WTC11 (cell line): ENCODE data around the gene CHTOP. TPM values are rescaled to one million over a fixed set of nuclear protein-coding genes. Genes with fewer than 3 reads are reported as not detected.

Experiments
- ATAC-seq: fragments of 200-7000 bp; cut with Tn5 transposase; 2 replicates; pipeline ENCODE4 v1.10.0; 2021; ENCODE audit warnings: mild to moderate bottlenecking, moderate library complexity
- CTCF ChIA-PET: fragments of 300-600 bp; sonication (Branson Sonifier 250); formaldehyde crosslinking; loops from one replicate; lab custom pipeline; 2021; ENCODE audit warnings: antibody characterized with exemption; lab: Charles Lee
- POLR2A ChIA-PET: fragments of 350-600 bp; sonication (Branson Sonifier 250); formaldehyde crosslinking; loops from one replicate; lab custom pipeline; 2021; ENCODE audit warnings: antibody characterized with exemption; lab: Charles Lee
- DNase-seq: peaks from one replicate; pipeline ENCODE4 v3.0.0; 2021; ENCODE audit warnings: low spot score
- H3K27ac Mint-ChIP-seq: 2 replicates; pipeline ENCODE4 v1.8.0; 2021; ENCODE audit warnings: mixed read lengths
- H3K27me3 Mint-ChIP-seq: 2 replicates; pipeline ENCODE4 v1.8.0; 2021; ENCODE audit warnings: low read depth, mild to moderate bottlenecking, moderate library complexity, mixed read lengths
- H3K36me3 Mint-ChIP-seq: 2 replicates; pipeline ENCODE4 v1.8.0; 2021; ENCODE audit warnings: mixed read lengths
- H3K4me1 Mint-ChIP-seq: 2 replicates; pipeline ENCODE4 v1.8.0; 2022; ENCODE audit warnings: mixed read lengths
- H3K4me3 Mint-ChIP-seq: 2 replicates; pipeline ENCODE4 v1.8.0; 2021; ENCODE audit warnings: mild to moderate bottlenecking, moderate library complexity, mixed read lengths
- H3K9me3 Mint-ChIP-seq: 2 replicates; pipeline ENCODE4 v1.8.0; 2021; ENCODE audit warnings: mixed read lengths
- ATF2 ChIP-seq: sonication (generic); formaldehyde crosslinking; IDR thresholded peaks from 2 replicates; pipeline ENCODE4 v1.8.1; 2022; ENCODE audit warnings: low read depth, missing genetic modification reagents, borderline replicate concordance
- E2F4 ChIP-seq: sonication (generic); formaldehyde crosslinking; IDR thresholded peaks from 2 replicates; pipeline ENCODE4 v1.8.1; 2022; ENCODE audit warnings: low read depth, mild to moderate bottlenecking, moderate library complexity, missing genetic modification reagents, borderline replicate concordance
- ETV6 ChIP-seq: sonication (generic); formaldehyde crosslinking; IDR thresholded peaks from 2 replicates; pipeline ENCODE4 v1.8.1; 2022; ENCODE audit warnings: mild to moderate bottlenecking, missing genetic modification reagents
- FOXK1 ChIP-seq: sonication (generic); formaldehyde crosslinking; IDR thresholded peaks from 2 replicates; pipeline ENCODE4 v1.8.0; 2022; ENCODE audit warnings: mild to moderate bottlenecking, moderate library complexity, missing genetic modification reagents
- GABPB1 ChIP-seq: sonication (generic); formaldehyde crosslinking; IDR thresholded peaks from 2 replicates; pipeline ENCODE4 v1.8.1; 2023; ENCODE audit warnings: mild to moderate bottlenecking, missing genetic modification reagents
- GRHL2 ChIP-seq: fragments of 250-450 bp; sonication (Bioruptor Pico); IDR thresholded peaks from 2 replicates; pipeline ENCODE4 v1.8.0; 2022; ENCODE audit warnings: mild to moderate bottlenecking, moderate library complexity; ENCODE audit not compliant: insufficient replicate concordance, severe bottlenecking
- NR1H2 ChIP-seq: sonication (generic); formaldehyde crosslinking; IDR thresholded peaks from 2 replicates; pipeline ENCODE4 v1.9.0; 2021; ENCODE audit warnings: mild to moderate bottlenecking, moderate library complexity, missing genetic modification reagents
- NR2C2 ChIP-seq: sonication (generic); formaldehyde crosslinking; IDR thresholded peaks from 2 replicates; pipeline ENCODE4 v1.8.0; 2022; ENCODE audit warnings: mild to moderate bottlenecking, missing genetic modification reagents
- PRDM15 ChIP-seq: sonication (generic); formaldehyde crosslinking; IDR thresholded peaks from 2 replicates; pipeline ENCODE4 v1.8.0; 2022; ENCODE audit warnings: missing genetic modification reagents
- RORB ChIP-seq: fragments of 250-450 bp; sonication (Bioruptor Pico); IDR thresholded peaks from 2 replicates; pipeline ENCODE4 v1.9.0; 2021; ENCODE audit warnings: mild to moderate bottlenecking
- SMAD4 ChIP-seq: sonication (generic); formaldehyde crosslinking; IDR thresholded peaks from 2 replicates; pipeline ENCODE4 v1.8.0; 2022; ENCODE audit warnings: mild to moderate bottlenecking, missing genetic modification reagents
- TCF7 ChIP-seq: sonication (generic); formaldehyde crosslinking; IDR thresholded peaks from 2 replicates; pipeline ENCODE4 v1.8.0; 2022; ENCODE audit warnings: mild to moderate bottlenecking, low read depth, missing genetic modification reagents, moderate library complexity
- USF2 ChIP-seq: sonication (generic); formaldehyde crosslinking; IDR thresholded peaks from 2 replicates; pipeline ENCODE4 v1.8.1; 2023; ENCODE audit warnings: mild to moderate bottlenecking, missing genetic modification reagents, moderate library complexity
- ZNF416 ChIP-seq: fragments of 250-450 bp; sonication (Bioruptor Pico); IDR thresholded peaks from 2 replicates; pipeline ENCODE4 v1.9.0; 2021; ENCODE audit warnings: mild to moderate bottlenecking, inconsistent platforms
- total RNA-seq: library from RNA; stranded (reverse); gene quantifications from 3 replicates; pipeline ENCODE4 v1.2.3, GENCODE V29; 2021
- TF ChIP-seq, protein P1 (sequence below): sonication (generic); formaldehyde crosslinking; IDR thresholded peaks from 2 replicates; pipeline ENCODE4 v1.8.1; 2022; ENCODE audit warnings: mild to moderate bottlenecking, moderate library complexity, missing genetic modification reagents
- TF ChIP-seq, protein P2 (sequence below): fragments of 250-450 bp; sonication (Bioruptor Pico); IDR thresholded peaks from 2 replicates; pipeline ENCODE4 v2.1.2; 2022; ENCODE audit warnings: mild to moderate bottlenecking, moderate library complexity
- TF ChIP-seq, protein P3 (sequence below): fragments of 250-450 bp; sonication (Bioruptor Pico); IDR thresholded peaks from 2 replicates; pipeline ENCODE4 v1.9.0; 2021; ENCODE audit warnings: mild to moderate bottlenecking
- TF ChIP-seq, protein P4 (sequence below): sonication (generic); formaldehyde crosslinking; IDR thresholded peaks from 2 replicates; pipeline ENCODE4 v1.8.1; 2023; ENCODE audit warnings: mild to moderate bottlenecking, moderate library complexity, missing genetic modification reagents
- TF ChIP-seq, protein P5 (sequence below): fragments of 250-450 bp; sonication (Bioruptor Pico); IDR thresholded peaks from 2 replicates; pipeline ENCODE4 v1.9.0; 2021; ENCODE audit warnings: mild to moderate bottlenecking

CHTOP gene
- total RNA-seq, 1 experiment from 2014 or later: 101 TPM

DNA sequence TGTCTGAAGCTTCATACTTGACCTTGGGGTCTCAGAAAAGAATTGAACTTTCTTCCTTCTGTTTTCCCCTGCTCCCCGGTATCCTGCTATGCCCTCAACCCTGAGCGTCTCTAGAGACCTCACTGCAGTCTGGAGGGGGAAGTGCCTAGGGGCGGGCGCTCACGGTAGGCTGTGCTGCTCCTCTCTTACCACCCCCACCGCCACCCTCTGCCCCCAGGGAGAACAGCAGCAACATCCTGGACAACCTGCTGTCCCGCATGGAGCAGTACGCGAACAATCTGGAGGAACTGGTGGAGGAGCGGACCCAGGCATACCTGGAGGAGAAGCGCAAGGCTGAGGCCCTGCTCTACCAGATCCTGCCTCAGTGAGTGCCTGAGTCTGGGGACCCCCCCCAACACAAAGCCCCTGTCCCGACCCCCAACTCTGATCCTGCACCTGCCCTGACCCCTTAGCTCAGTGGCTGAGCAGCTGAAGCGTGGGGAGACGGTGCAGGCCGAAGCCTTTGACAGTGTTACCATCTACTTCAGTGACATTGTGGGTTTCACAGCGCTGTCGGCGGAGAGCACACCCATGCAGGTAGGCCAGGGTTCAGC is 55.0 kb downstream of the CHTOP start (continued):
- TF ChIP-seq, protein P1, sequence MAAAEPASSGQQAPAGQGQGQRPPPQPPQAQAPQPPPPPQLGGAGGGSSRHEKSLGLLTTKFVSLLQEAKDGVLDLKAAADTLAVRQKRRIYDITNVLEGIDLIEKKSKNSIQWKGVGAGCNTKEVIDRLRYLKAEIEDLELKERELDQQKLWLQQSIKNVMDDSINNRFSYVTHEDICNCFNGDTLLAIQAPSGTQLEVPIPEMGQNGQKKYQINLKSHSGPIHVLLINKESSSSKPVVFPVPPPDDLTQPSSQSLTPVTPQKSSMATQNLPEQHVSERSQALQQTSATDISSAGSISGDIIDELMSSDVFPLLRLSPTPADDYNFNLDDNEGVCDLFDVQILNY (CRISPR knock-in tag): no peak

DNA sequence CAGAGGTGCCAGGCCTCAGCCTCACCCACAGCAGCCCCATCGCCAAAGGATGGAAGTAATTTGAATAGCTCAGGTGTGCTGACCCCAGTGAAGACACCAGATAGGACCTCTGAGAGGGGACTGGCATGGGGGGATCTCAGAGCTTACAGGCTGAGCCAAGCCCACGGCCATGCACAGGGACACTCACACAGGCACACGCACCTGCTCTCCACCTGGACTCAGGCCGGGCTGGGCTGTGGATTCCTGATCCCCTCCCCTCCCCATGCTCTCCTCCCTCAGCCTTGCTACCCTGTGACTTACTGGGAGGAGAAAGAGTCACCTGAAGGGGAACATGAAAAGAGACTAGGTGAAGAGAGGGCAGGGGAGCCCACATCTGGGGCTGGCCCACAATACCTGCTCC is 59.6 kb downstream of the CHTOP start:
- ChIA-PET POLR2A (no interaction called here), CTCF (no interaction called here)
- DNase-seq (no peak), ATAC-seq (no peak)
- peaks cover 19% of the 10 kb centered on the region for H3K4me1 Mint-ChIP-seq
- H3K4me3 Mint-ChIP-seq: no peak overlapping the region
- H3K36me3 Mint-ChIP-seq: peaks cover 2% of the 10 kb centered on the region
- H3K9me3 Mint-ChIP-seq: no peaks in the 10 kb centered on the region
- H3K27ac Mint-ChIP-seq: no peak overlapping the region; the same call in 1 of the 2 replicates
- H3K27me3 Mint-ChIP-seq: no peaks in the 10 kb centered on the region
- TF ChIP-seq NR1H2 (CRISPR knock-in tag): no peak
- TF ChIP-seq RORB (CRISPR knock-in tag): no peak
- TF ChIP-seq, protein P1 (CRISPR knock-in tag): no peak
- TF ChIP-seq, protein P2, sequence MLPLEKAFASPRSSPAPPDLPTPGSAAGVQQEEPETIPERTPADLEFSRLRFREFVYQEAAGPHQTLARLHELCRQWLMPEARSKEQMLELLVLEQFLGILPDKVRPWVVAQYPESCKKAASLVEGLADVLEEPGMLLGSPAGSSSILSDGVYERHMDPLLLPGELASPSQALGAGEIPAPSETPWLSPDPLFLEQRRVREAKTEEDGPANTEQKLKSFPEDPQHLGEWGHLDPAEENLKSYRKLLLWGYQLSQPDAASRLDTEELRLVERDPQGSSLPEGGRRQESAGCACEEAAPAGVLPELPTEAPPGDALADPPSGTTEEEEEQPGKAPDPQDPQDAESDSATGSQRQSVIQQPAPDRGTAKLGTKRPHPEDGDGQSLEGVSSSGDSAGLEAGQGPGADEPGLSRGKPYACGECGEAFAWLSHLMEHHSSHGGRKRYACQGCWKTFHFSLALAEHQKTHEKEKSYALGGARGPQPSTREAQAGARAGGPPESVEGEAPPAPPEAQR (CRISPR knock-in tag): no peak
- TF ChIP-seq E2F4 (CRISPR knock-in tag): no peak
- TF ChIP-seq GRHL2 (CRISPR knock-in tag): no peak
- no peak for TF ChIP-seq ZNF416 (CRISPR knock-in tag)
- TF ChIP-seq, protein P3, sequence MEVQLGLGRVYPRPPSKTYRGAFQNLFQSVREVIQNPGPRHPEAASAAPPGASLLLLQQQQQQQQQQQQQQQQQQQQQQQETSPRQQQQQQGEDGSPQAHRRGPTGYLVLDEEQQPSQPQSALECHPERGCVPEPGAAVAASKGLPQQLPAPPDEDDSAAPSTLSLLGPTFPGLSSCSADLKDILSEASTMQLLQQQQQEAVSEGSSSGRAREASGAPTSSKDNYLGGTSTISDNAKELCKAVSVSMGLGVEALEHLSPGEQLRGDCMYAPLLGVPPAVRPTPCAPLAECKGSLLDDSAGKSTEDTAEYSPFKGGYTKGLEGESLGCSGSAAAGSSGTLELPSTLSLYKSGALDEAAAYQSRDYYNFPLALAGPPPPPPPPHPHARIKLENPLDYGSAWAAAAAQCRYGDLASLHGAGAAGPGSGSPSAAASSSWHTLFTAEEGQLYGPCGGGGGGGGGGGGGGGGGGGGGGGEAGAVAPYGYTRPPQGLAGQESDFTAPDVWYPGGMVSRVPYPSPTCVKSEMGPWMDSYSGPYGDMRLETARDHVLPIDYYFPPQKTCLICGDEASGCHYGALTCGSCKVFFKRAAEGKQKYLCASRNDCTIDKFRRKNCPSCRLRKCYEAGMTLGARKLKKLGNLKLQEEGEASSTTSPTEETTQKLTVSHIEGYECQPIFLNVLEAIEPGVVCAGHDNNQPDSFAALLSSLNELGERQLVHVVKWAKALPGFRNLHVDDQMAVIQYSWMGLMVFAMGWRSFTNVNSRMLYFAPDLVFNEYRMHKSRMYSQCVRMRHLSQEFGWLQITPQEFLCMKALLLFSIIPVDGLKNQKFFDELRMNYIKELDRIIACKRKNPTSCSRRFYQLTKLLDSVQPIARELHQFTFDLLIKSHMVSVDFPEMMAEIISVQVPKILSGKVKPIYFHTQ (CRISPR knock-in tag): no peak
- no peak for TF ChIP-seq PRDM15 (CRISPR knock-in tag)
- TF ChIP-seq NR2C2 (CRISPR knock-in tag): no peak
- TF ChIP-seq, protein P4, sequence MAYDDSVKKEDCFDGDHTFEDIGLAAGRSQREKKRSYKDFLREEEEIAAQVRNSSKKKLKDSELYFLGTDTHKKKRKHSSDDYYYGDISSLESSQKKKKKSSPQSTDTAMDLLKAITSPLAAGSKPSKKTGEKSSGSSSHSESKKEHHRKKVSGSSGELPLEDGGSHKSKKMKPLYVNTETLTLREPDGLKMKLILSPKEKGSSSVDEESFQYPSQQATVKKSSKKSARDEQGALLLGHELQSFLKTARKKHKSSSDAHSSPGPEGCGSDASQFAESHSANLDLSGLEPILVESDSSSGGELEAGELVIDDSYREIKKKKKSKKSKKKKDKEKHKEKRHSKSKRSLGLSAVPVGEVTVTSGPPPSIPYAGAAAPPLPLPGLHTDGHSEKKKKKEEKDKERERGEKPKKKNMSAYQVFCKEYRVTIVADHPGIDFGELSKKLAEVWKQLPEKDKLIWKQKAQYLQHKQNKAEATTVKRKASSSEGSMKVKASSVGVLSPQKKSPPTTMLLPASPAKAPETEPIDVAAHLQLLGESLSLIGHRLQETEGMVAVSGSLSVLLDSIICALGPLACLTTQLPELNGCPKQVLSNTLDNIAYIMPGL (CRISPR knock-in tag): no peak
- no peak for TF ChIP-seq SMAD4 (CRISPR knock-in tag)
- no peak for TF ChIP-seq ATF2 (CRISPR knock-in tag)
- TF ChIP-seq ETV6 (CRISPR knock-in tag): no peak
- no peak for TF ChIP-seq GABPB1
- TF ChIP-seq, protein P5, sequence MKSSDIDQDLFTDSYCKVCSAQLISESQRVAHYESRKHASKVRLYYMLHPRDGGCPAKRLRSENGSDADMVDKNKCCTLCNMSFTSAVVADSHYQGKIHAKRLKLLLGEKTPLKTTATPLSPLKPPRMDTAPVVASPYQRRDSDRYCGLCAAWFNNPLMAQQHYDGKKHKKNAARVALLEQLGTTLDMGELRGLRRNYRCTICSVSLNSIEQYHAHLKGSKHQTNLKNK (CRISPR knock-in tag): no peak
- TF ChIP-seq USF2 (CRISPR knock-in tag): no peak
- TF ChIP-seq FOXK1: no peak
- TF ChIP-seq TCF7 (CRISPR knock-in tag): no peak
